NCI-H1105 treated with DMSO at 0.1 percent for 48 hours (cell line): ENCODE measurements around the gene GJC2.
A peak's percentile ranks its signal among the peaks of the same experiment; 100 is the strongest.
"Not testable (repeated sequence)": the region's sequence is repeated elsewhere in the genome, so short reads cannot be mapped to it uniquely, and the experiment has no call there.

Source experiments
- DNase-seq: peaks from one replicate; lab custom pipeline; 2025; lab: John Stamatoyannopoulos, UW

GJC2 gene

GRCh38 chr1:228149406-228150119 is at the start of gene GJC2:
Gene GJC2 (plus strand): TSS chr1:228149930. CDS start chr1:228157759, 7,829 bp downstream.
- no peak for DNase-seq

GRCh38 chr1:228100822-228101613 is 48.7 kb upstream of the GJC2 start:
- no peak for DNase-seq

- no peak for DNase-seq
These were observed 48.1 kb upstream of the GJC2 start for GRCh38 chr1:228101614-228101993.

- DNase-seq, result no peak
These were observed 47.5 kb upstream of the GJC2 start for GRCh38 chr1:228101994-228102790.

- DNase-seq, result peak; percentile 75
These were observed 46.7 kb upstream of the GJC2 start, which contains the start of gene C1orf35 for GRCh38 chr1:228102791-228103620. Gene C1orf35 (minus strand): TSS chr1:228103325. CDS start chr1:228103227, 98 bp downstream.

- DNase-seq, result no peak
These were observed 45.0 kb upstream of the GJC2 start for GRCh38 chr1:228104526-228105269.

GRCh38 chr1:228105270-228105995 is 44.3 kb upstream of the GJC2 start:
- DNase-seq, result no peak

- DNase-seq, result no peak
These were observed 43.5 kb upstream of the GJC2 start for GRCh38 chr1:228105996-228106799.

GRCh38 chr1:228106800-228107054 is 43.0 kb upstream of the GJC2 start:
- DNase-seq, result no peak

GRCh38 chr1:228107636-228108035 is 42.1 kb upstream of the GJC2 start:
- DNase-seq, result no peak

- no peak for DNase-seq
These were observed 41.6 kb upstream of the GJC2 start for GRCh38 chr1:228108055-228108690.

- no peak for DNase-seq
These were observed 41.0 kb upstream of the GJC2 start for GRCh38 chr1:228108742-228109072.

GRCh38 chr1:228109073-228109961 is 40.4 kb upstream of the GJC2 start, which contains the start of gene MRPL55:
Gene MRPL55 (minus strand): TSS chr1:228109299. CDS start chr1:228108260, 1,039 bp downstream.
- DNase-seq, result peak; percentile 77

GRCh38 chr1:228109962-228110488 is 39.7 kb upstream of the GJC2 start:
- no peak for DNase-seq

GRCh38 chr1:228110556-228110955 is 39.2 kb upstream of the GJC2 start:
- no peak for DNase-seq

- DNase-seq, result not testable (repeated sequence)
These were observed 38.4 kb upstream of the GJC2 start for GRCh38 chr1:228111315-228111714.

GRCh38 chr1:228112167-228112566 is 37.6 kb upstream of the GJC2 start:
- no peak for DNase-seq

GRCh38 chr1:228112617-228113016 is 37.1 kb upstream of the GJC2 start:
- no peak for DNase-seq
